Ureter (tissue), 1 donor: ENCODE data around the gene MLC1. TPM values are rescaled to one million over a fixed set of nuclear protein-coding genes. Genes with fewer than 3 reads are reported as not detected.

Source experiments
- DNase-seq: peaks from one replicate; pipeline ENCODE4 v3.0.0-alpha.2; 2020; ENCODE audit warnings: low spot score
- total RNA-seq: library from RNA; stranded (reverse); gene quantifications from one replicate; pipeline ENCODE4 v1.2.4, GENCODE V29; 2023
- donor health status: DM: yes; HTN: yes; CAD: no.

MLC1 gene
- total RNA-seq, 1 donor from 2014 or later: 0.34 TPM

- no peak for DNase-seq
These were observed 8.3 kb downstream of the MLC1 start for GRCh38 chr22:50076646-50077535.

GRCh38 chr22:50074551-50075530 is 10.4 kb downstream of the MLC1 start:
- DNase-seq: no peak

DNA sequence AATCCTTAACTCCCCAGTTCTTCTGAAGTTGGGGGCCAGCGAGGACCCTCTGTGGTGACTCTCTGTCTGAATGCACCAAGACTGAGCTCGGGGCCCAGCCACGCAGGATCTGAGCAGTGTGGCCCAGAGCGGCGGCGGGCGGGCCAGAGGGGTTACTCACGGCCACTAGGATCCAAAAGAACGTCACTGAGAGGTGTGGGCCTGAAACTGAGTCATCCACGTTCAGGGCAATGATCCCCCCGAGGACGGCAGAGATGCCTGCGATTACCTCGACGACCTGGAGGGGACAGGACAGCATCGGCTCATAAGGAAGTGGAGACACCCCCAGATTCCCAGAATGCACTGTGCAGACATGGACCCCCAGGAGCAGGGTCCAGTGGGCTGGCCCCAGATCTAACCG is 11.2 kb downstream of the MLC1 start:
- DNase-seq: no peak

GRCh38 chr22:50072714-50073538 is 12.3 kb downstream of the MLC1 start:
- DNase-seq: no peak

GRCh38 chr22:50072167-50072555 is 13.1 kb downstream of the MLC1 start:
- DNase-seq: no peak

GRCh38 chr22:50071432-50072166 is 13.6 kb downstream of the MLC1 start:
- no peak for DNase-seq

- no peak for DNase-seq
These were observed 14.9 kb downstream of the MLC1 start for GRCh38 chr22:50070366-50070765.

DNA sequence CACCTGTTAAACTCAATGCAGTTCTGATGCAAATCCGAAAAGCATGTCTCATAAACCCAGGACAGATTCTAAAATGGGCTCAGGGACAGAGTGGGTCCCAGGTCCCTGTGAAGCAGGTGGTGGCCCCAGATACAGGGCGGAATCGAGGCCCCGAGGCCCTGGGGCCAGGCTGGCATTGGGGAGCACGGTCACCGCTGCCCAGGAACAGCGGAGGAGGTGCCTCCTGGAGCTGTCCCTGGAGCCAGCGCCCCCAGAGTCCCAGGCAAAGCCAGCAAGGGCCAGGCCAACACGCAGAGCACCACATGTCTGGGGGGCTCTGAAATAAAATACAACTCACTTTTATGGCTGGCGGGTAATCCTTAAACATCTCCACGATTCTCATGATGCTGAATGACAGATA is 17.1 kb downstream of the MLC1 start:
- no peak for DNase-seq

DNA sequence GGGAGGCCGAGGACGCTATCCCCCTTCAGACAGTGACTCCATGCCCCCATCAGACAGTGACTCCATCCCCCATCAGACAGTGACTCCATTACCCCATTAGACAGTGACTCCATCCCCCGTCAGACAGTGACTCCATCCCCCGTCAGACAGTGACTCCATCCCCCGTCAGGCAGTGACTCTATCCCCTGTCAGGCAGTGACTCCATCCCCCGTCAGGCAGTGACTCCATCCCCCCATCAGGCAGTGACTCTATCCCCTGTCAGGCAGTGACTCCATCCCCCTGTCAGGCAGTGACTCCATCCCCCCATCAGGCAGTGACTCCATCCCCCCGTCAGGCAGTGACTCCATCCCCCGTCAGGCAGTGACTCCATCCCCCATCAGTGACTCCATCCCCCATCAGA is 18.0 kb downstream of the MLC1 start:
- no peak for DNase-seq

DNA sequence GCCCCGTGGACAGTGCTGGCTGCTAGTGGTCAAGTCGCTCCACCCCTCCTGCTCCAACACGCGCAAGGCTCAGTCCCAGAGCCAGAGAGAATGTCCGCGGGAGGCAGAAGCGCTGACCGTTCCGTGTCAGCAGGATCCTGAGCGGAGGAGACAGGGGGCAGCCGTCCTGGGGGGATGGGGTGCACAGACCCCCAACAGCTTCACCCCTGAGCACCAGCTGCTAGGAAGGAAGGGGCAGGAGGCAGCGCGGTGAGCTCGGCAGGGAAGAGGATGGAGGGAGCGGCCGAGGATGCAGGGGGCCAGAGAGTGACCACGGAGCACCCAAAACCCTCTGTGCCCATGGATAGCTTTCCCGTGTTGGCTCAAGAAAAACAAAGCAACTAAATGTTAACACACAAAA is 20.8 kb downstream of the MLC1 start:
- no peak for DNase-seq

GRCh38 chr22:50063589-50064393 is 21.4 kb downstream of the MLC1 start:
- no peak for DNase-seq

DNA sequence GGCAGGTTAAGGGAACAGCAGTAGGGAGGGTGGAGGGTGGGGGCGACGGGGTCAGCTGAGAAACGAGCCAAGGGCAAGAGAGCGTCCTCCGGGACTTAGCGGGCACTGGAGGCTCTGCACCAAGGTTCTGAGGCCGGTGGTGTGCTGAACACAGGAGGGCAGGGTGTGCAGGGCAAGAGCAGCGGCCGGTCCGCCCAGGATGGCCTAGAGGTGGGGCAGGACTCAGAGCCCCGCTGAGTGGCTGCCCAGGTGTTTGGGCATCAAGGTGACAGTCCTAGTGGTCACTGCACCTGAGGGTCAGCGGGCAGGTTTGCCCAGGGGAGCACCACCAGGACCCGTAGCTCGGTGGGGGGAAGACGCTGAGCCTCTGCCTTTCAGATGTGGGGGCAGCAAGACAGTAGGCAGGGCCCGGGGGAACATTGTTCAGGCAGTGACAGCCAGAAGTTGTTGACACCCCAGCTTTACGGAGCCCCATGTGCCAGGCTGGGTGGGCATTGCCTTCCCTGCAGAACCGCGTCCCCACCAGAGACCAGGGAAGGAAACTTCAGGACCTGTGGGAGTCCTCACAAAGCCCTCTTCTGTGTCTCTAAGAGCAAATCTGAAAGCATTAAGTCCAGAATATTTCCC is 22.6 kb downstream of the MLC1 start:
- DNase-seq: no peak

DNA sequence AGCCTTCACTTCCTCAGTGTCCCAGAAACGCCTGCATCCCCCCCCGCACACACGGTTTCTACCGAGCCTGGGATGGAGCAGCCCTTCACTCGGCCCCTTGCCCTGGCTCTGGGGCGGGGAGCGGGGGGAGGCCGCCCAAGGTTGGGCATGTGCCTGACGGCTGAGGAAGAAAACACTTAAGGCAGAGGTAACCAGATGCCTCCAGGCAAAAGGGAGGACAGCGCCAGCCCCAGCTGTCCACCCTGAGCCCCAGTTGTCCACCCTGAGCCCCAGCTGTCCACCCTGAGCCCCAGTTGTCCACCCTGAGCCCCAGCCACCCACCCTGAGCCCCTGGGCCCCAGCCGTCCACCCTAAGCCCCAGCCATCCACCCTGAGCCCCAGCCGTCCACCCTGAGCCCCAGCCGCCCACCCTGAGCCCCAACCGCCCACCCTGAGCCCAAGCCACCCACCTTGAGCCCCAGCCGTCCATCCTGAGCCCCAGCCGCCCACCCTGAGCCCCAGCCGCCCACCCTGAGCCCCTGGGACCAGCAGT is 23.3 kb downstream of the MLC1 start:
- no peak for DNase-seq

- DNase-seq: no peak
These were observed 23.9 kb downstream of the MLC1 start for GRCh38 chr22:50061141-50061823.

DNA sequence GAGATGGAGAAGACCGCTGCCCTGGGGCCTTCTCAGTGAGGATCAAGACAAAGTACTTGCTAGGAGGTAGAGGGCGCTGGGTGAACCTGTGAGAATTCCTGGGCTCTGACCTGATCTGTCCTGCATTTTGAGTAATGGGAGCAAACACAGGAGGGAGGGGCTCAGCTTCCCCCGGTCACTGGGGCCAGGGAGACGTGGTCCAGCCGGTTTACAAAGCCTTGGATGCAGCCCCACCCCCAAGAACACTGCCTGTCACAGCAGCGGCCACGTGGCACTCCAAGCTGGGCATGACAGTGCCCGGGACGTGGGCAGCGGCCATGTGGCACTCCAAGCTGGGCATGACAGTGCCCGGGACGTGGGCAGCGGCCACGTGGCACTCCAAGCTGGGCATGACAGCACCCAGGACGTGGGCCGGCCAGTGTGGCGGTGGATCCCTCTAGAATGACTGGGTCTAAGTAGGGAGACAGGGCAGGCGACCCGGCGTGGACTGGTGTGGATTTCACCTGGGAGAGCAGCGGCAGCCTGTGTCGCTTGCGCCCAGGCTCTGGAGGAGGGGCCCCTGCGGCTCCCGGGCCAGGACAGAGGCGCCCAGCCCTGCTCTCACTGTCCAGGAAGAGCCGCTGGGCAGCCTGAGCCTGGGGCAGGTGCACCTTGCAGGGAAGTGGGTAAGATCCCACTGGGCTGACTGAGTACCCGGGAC is 24.6 kb downstream of the MLC1 start:
- DNase-seq: no peak

- DNase-seq: no peak
These were observed 25.4 kb downstream of the MLC1 start for GRCh38 chr22:50059881-50060262.

- DNase-seq: no peak
These were observed 26.0 kb downstream of the MLC1 start for GRCh38 chr22:50058906-50059880.
